Stimulated activated CD8-positive, alpha-beta memory T cell treated with anti-CD3 and anti-CD28 coated beads, Interleukin-4, amount 100 ng/mL, for 48 hours (primary cell): Measurements from ENCODE around the gene FHDC1.
"Not testable (repeated sequence)": the region's sequence is repeated elsewhere in the genome, so short reads cannot be mapped to it uniquely, and the experiment has no call there.

Source experiments
- DNase-seq: peaks from one replicate; pipeline ENCODE4 v3.0.0-alpha.2; 2020

The FHDC1 gene

GRCh38 chr4:152935631-152936445, at the start of gene FHDC1:
TSS of gene FHDC1 (plus strand) at chr4:152936323. CDS start at chr4:152943058, 6,735 bp downstream.
- DNase-seq: peak; percentile 33

- DNase-seq: no peak
Measured at GRCh38 chr4:152887981-152888380, 48.1 kb upstream of the FHDC1 start.

GRCh38 chr4:152892974-152893373, 43.1 kb upstream of the FHDC1 start:
- DNase-seq: no peak

- no peak for DNase-seq
Measured at GRCh38 chr4:152894673-152895072, 41.5 kb upstream of the FHDC1 start.

- DNase-seq: no peak
Measured at GRCh38 chr4:152896811-152897210, 39.3 kb upstream of the FHDC1 start.

GRCh38 chr4:152898133-152898532, 38.0 kb upstream of the FHDC1 start:
- DNase-seq: not testable (repeated sequence)

- no peak for DNase-seq
Measured at GRCh38 chr4:152898606-152899005, 37.5 kb upstream of the FHDC1 start.

- DNase-seq: no peak
Measured at GRCh38 chr4:152900395-152900794, 35.7 kb upstream of the FHDC1 start.

- DNase-seq: no peak
Measured at GRCh38 chr4:152901205-152901604, 34.9 kb upstream of the FHDC1 start.

GRCh38 chr4:152903658-152904057, 32.5 kb upstream of the FHDC1 start:
- DNase-seq: no peak

GRCh38 chr4:152909901-152910300, 26.2 kb upstream of the FHDC1 start:
- no peak for DNase-seq

GRCh38 chr4:152910521-152910920, 25.6 kb upstream of the FHDC1 start:
- DNase-seq: no peak

GRCh38 chr4:152917543-152918395, 18.4 kb upstream of the FHDC1 start:
- DNase-seq: no peak

- DNase-seq: no peak
Measured at GRCh38 chr4:152919826-152920225, 16.3 kb upstream of the FHDC1 start.

GRCh38 chr4:152920768-152921167, 15.4 kb upstream of the FHDC1 start:
- DNase-seq: no peak

- no peak for DNase-seq
Measured at GRCh38 chr4:152921284-152921683, 14.8 kb upstream of the FHDC1 start.

GRCh38 chr4:152925851-152926250, 10.3 kb upstream of the FHDC1 start:
- no peak for DNase-seq

- no peak for DNase-seq
Measured at GRCh38 chr4:152926959-152927358, 9.2 kb upstream of the FHDC1 start.

- DNase-seq: no peak
Measured at GRCh38 chr4:152927737-152928136, 8.4 kb upstream of the FHDC1 start.

GRCh38 chr4:152928286-152928685, 7.8 kb upstream of the FHDC1 start:
- DNase-seq: no peak

GRCh38 chr4:152929888-152930287, 6.2 kb upstream of the FHDC1 start:
- DNase-seq: no peak

GRCh38 chr4:152935143-152935542, 980 bp upstream of the FHDC1 start:
- peak; percentile 42 for DNase-seq

GRCh38 chr4:152936446-152937335, 568 bp downstream of the FHDC1 start:
- DNase-seq: peak; percentile 39
